ENCODE data around the gene KLF11.

GRCh38 chr2:10053351-10053750 lies 10.0 kb downstream of the KLF11 start:
- TF ChIP-seq CTCF (IDR thresholded peaks at IDR 0.05; ENCODE audit: insufficient read depth, low read length) (no peak), POLR2AphosphoS5 (IDR thresholded peaks at IDR 0.05; ENCODE audit: low read depth) (no peak)
